Neural cell (in vitro differentiated cells): Measurements from ENCODE around the gene REEP6.

Experiments
- CTCF ChIP-seq: fragments of 450-650 bp; IDR thresholded peaks from 2 replicates; pipeline ENCODE4 v1.5.1; 2014; ENCODE audit warnings: antibody characterized with exemption, mild to moderate bottlenecking, moderate library complexity; ENCODE audit not compliant: poor library complexity, severe bottlenecking
- EP300 ChIP-seq: fragments of 450-650 bp; conservative IDR thresholded peaks from 2 replicates; pipeline ENCODE4 v1.6.1; 2014; ENCODE audit warnings: antibody characterized with exemption, mild to moderate bottlenecking, moderate library complexity; ENCODE audit not compliant: poor library complexity, severe bottlenecking
- EZH2 ChIP-seq: fragments of 200-600, 300-800 bp; shearing (Covaris generic), sonication (generic); IDR thresholded peaks from 2 replicates; pipeline ENCODE4 v1.6.1; 2014; ENCODE audit warnings: antibody characterized with exemption, low read length, borderline replicate concordance, mild to moderate bottlenecking; ENCODE audit not compliant: insufficient read depth, poor library complexity, severe bottlenecking
- MXI1 ChIP-seq: fragments of 450-650 bp; conservative IDR thresholded peaks from 2 replicates; pipeline ENCODE4 v1.6.1; 2014; ENCODE audit warnings: antibody characterized with exemption, mild to moderate bottlenecking; ENCODE audit not compliant: poor library complexity, severe bottlenecking
- POLR2AphosphoS5 ChIP-seq: IDR thresholded peaks from 2 replicates; pipeline ENCODE4 v1.6.1; 2012
- RAD21 ChIP-seq: fragments of 450-650 bp; conservative IDR thresholded peaks from 2 replicates; pipeline ENCODE4 v1.6.1; 2014; ENCODE audit warnings: antibody characterized with exemption, mild to moderate bottlenecking, moderate library complexity
- TAF1 ChIP-seq: IDR thresholded peaks from 2 replicates; pipeline ENCODE4 v1.6.1; 2012; ENCODE audit warnings: low read depth
- TF ChIP-seq, protein P1 (sequence below): IDR thresholded peaks from 2 replicates; pipeline ENCODE4 v1.6.1; 2012; ENCODE audit warnings: borderline replicate concordance

- TF ChIP-seq CTCF (no peak), POLR2AphosphoS5 (peak; percentile 5), MXI1 (no peak), EZH2 (no peak), RAD21 (no peak), EP300 (no peak), TAF1 (no peak)
- TF ChIP-seq, protein P1, sequence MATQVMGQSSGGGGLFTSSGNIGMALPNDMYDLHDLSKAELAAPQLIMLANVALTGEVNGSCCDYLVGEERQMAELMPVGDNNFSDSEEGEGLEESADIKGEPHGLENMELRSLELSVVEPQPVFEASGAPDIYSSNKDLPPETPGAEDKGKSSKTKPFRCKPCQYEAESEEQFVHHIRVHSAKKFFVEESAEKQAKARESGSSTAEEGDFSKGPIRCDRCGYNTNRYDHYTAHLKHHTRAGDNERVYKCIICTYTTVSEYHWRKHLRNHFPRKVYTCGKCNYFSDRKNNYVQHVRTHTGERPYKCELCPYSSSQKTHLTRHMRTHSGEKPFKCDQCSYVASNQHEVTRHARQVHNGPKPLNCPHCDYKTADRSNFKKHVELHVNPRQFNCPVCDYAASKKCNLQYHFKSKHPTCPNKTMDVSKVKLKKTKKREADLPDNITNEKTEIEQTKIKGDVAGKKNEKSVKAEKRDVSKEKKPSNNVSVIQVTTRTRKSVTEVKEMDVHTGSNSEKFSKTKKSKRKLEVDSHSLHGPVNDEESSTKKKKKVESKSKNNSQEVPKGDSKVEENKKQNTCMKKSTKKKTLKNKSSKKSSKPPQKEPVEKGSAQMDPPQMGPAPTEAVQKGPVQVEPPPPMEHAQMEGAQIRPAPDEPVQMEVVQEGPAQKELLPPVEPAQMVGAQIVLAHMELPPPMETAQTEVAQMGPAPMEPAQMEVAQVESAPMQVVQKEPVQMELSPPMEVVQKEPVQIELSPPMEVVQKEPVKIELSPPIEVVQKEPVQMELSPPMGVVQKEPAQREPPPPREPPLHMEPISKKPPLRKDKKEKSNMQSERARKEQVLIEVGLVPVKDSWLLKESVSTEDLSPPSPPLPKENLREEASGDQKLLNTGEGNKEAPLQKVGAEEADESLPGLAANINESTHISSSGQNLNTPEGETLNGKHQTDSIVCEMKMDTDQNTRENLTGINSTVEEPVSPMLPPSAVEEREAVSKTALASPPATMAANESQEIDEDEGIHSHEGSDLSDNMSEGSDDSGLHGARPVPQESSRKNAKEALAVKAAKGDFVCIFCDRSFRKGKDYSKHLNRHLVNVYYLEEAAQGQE: no peak
These were observed 22.6 kb upstream of the REEP6 start for GRCh38 chr19:1468274-1468820.
